SH-SY5Y (cell line): ENCODE measurements around the gene ZNF419.

Experiments used
- GATA2 ChIP-seq: IDR thresholded peaks from 2 replicates; pipeline ENCODE4 v1.6.1; 2011; ENCODE audit warnings: mild to moderate bottlenecking, low read depth, low read length
- GATA3 ChIP-seq: IDR thresholded peaks from 2 replicates; pipeline ENCODE4 v1.6.1; 2011; ENCODE audit warnings: low read depth, mild to moderate bottlenecking, low read length, moderate library complexity

DNA sequence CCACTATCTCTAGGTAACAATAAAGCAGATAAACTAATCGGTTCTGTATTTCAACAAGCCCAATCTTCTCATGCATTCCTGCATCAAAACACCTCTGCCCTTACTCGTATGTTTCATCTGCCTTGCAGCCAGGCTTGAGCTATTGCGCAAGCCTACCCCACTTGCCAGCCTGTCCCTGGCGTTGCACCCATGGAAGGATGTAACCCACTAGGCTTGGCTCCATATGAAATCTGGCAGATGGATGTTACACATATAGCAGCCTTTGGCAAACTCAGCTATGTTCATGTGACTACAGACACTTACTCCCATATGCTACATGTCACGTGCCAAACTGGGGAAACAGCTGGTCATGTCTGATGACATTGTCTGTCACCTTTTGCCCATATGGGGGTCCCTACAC, 27.7 kb downstream of the ZNF419 start:
- TF ChIP-seq GATA3 (no peak), GATA2 (no peak)
